ENCODE results near the gene NAV2.

DNA sequence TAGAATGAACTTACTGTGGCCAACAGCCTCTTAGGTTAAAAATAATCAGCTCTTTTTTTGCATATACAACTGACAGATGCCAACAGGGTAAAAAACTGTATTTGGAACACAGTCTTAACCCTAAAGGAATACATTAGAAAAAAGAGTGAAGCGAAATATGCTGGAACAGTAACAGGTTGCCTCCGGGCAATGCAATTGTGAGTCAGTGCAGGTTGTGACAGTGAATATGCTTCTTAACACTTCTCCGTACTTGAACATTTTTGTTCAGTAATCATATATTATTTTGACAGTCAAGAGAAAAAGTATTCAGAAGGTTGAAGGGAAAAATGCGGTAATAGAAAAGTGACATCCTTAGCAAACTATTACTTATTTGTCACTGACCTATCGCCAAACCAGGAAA is 349.1 kb downstream of the NAV2 start:
- TF ChIP-seq CTCF (IDR thresholded peaks at IDR 0.05 in 2 of 3, conservative IDR thresholded peaks at IDR 0.05 in 1 of 3; ENCODE audit: borderline replicate concordance in 1 of 3, insufficient read depth in 1 of 3, low read depth in 2 of 3, low read length in 2 of 3) (no peak), RAD21 (IDR thresholded peaks at IDR 0.05; ENCODE audit: low read depth) (no peak), EZH2 (IDR thresholded peaks at IDR 0.05) (no peak), POLR2AphosphoS5 (IDR thresholded peaks at IDR 0.05; ENCODE audit: low read depth, low read length) (no peak), JUND (IDR thresholded peaks at IDR 0.05) (no peak), POLR2A (IDR thresholded peaks at IDR 0.05; ENCODE audit: borderline replicate concordance, extremely low read depth, insufficient read depth, insufficient read length) (no peak), MAX (IDR thresholded peaks at IDR 0.05) (no peak), SIN3A (IDR thresholded peaks at IDR 0.05; ENCODE audit: low read depth) (no peak), ZFX (IDR thresholded peaks at IDR 0.05) (no peak)
- TF ChIP-seq, protein P1, sequence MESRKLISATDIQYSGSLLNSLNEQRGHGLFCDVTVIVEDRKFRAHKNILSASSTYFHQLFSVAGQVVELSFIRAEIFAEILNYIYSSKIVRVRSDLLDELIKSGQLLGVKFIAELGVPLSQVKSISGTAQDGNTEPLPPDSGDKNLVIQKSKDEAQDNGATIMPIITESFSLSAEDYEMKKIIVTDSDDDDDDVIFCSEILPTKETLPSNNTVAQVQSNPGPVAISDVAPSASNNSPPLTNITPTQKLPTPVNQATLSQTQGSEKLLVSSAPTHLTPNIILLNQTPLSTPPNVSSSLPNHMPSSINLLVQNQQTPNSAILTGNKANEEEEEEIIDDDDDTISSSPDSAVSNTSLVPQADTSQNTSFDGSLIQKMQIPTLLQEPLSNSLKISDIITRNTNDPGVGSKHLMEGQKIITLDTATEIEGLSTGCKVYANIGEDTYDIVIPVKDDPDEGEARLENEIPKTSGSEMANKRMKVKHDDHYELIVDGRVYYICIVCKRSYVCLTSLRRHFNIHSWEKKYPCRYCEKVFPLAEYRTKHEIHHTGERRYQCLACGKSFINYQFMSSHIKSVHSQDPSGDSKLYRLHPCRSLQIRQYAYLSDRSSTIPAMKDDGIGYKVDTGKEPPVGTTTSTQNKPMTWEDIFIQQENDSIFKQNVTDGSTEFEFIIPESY (IDR thresholded peaks at IDR 0.05; ENCODE audit: extremely low read depth, insufficient replicate concordance, low read length): no peak

All from HCT116 (cell line).